ENCODE data around the gene PRPF6.

PRPF6 gene

GRCh38 chr20:64055893-64056638 is 75.1 kb downstream of the PRPF6 start:
- no peak for TF ChIP-seq CTCF (conservative IDR thresholded peaks at IDR 0.05; ENCODE audit: control insufficient read depth, insufficient read depth, low read depth, low read length)
- no peak for DNase-seq (ENCODE audit: low read depth)
- H3K4me3 ChIP-seq (ENCODE audit: control insufficient read depth, low read depth, low read length) = no peak overlapping the region

- no peak for DNase-seq (ENCODE audit: low read depth)
- H3K4me3 ChIP-seq (ENCODE audit: control insufficient read depth, low read depth, low read length) = no peak overlapping the region
- TF ChIP-seq CTCF (conservative IDR thresholded peaks at IDR 0.05; ENCODE audit: control insufficient read depth, insufficient read depth, low read depth, low read length) = no peak
Observed at GRCh38 chr20:64056639-64056888, 75.6 kb downstream of the PRPF6 start.

DNA sequence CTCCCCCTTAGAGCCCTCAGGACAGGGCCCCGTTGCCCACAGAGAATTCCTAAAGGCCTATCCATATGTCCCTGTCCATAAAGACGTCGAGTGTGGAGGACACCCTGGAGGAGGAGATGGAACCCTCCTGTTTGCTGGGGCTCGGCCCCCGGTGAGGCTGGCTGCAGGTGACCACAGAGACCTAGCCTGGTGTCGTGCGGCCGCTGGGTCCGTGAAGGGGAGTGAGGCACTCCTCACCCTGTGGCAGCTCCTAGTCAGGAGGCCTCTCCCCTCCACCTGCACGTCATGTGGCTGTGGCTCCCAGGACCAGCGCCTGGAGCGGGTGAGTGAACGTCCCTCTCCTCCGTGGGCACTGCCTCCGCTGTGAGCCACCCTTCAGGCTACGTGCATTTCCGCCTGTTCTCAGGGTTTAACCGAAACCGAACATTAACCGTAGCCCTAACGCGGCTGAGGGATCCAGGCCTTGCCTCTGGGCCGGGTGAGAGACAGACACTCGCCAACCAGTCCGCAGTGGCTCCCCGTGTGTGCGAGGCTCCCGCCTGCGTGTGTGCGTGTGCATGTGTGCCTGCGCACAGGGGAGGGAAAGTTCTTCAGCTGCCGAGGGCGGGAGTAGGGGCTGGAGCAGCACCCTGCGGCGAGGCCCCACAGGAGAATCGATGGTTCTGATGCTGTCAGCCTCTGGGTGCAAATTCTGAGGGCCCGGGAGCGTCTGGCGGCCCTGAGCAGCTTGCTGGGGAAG is 76.1 kb downstream of the PRPF6 start:
- TF ChIP-seq CTCF (conservative IDR thresholded peaks at IDR 0.05; ENCODE audit: control insufficient read depth, insufficient read depth, low read depth, low read length) = no peak
- no peak overlapping the region for H3K4me3 ChIP-seq (ENCODE audit: control insufficient read depth, low read depth, low read length)
- no peak for DNase-seq (ENCODE audit: low read depth)

DNA sequence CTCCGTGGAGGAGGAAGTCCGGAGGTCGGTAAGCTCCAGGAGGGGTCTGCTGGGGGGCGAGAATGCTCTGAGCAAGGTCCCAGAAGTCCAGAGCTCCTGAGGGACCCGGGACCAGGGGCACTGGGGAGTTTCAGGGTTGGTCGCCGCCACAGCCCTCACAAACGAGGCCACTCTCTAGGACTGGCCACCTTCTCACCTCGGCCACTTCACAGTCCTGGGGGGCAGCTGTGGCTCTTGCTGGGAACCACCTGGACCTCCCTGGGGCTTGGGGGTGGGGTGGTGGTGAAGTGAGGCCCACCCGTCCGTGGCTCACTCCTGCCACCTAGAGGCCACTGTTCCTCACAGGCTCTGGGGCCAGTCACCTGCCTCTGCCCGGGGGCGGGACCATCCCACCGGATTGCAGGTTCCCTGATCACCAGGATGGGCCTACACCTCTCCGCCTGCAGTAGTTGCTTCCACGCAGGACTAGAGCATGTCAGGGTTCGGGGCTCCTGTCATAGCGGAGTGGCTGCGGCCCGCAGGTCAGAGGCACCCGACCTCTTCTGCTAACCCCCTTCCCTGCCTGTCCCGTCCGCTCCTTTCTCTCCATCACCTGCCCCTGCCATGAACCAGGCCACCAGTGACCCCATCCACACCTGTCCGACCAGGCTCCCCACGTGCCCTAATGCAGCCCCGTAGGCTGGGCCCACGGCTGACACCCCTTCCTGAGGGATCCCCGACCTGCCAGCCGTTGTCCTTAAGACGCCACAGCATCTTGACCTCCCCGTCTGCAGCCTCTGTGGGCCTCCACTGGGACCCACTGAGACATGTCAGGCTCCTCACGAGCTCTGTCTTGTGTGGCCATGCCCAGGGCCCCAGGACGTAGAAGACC is 76.9 kb downstream of the PRPF6 start:
- DNase-seq (ENCODE audit: low read depth) = peak; percentile 48
- peak; percentile 73 for TF ChIP-seq CTCF (conservative IDR thresholded peaks at IDR 0.05; ENCODE audit: control insufficient read depth, insufficient read depth, low read depth, low read length)
- H3K4me3 ChIP-seq (ENCODE audit: control insufficient read depth, low read depth, low read length) = no peak overlapping the region

DNA sequence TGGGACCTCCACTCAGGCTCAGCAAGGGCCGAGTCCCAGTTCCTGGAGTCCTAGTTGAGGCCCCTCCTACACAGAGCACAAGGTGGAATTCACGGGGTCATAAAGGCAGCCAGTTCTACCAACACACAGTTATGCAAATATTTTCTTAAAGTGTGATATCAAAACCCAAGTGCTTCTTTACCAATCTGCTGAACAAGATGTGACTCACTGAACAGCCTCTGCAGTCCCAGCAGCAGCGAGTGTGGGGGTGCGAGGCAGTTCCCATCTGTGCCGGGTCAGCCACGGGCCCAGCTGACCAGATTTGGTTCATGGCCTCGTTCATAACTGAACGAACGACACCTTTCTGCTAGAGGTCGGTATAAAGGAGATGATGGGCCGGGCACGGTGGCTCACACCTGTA is 77.6 kb downstream of the PRPF6 start:
- DNase-seq (ENCODE audit: low read depth) = no peak
- TF ChIP-seq CTCF (conservative IDR thresholded peaks at IDR 0.05; ENCODE audit: control insufficient read depth, insufficient read depth, low read depth, low read length) = no peak
- no peak overlapping the region for H3K4me3 ChIP-seq (ENCODE audit: control insufficient read depth, low read depth, low read length)

DNA sequence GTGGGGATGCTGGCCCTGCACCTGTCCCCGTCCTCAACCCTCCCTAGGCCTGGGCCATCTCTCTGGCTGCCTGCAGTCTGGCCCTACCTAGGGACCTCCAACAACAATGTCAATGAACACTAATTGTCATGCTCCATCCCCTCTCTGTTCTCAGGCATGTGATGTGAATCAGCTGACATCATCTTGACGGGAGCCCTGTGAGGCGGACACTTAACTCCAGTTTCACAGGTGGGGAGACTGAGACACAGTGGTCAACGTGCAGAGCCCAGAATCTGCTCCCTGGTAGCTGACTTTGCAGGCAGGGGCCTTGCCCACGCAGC is 81.3 kb downstream of the PRPF6 start:
- H3K4me3 ChIP-seq (ENCODE audit: control insufficient read depth, low read depth, low read length) = peak overlapping the region; percentile 75
- DNase-seq (ENCODE audit: low read depth) = no peak
- no peak for TF ChIP-seq CTCF (conservative IDR thresholded peaks at IDR 0.05; ENCODE audit: control insufficient read depth, insufficient read depth, low read depth, low read length)

Measured in fibroblast of mammary gland (primary cell).